Adipocyte (in vitro differentiated cells): Measurements from ENCODE around the gene TMEM132D.
A peak's percentile ranks its signal among the peaks of the same experiment; 100 is the strongest.

Source experiments
- DNase-seq: peaks from one replicate; pipeline ENCODE4 v3.0.0-alpha.2; 2015; ENCODE audit warnings: low read depth
- H3K27me3 ChIP-seq: replicated peaks from 2 replicates; pipeline ENCODE4 v1.7.0; 2013; ENCODE audit warnings: mild to moderate bottlenecking, low read length, moderate library complexity; ENCODE audit not compliant: control insufficient read depth, insufficient read depth
- H3K36me3 ChIP-seq: 2 replicates; pipeline ENCODE4 v1.7.0; 2013; ENCODE audit warnings: low read length, mild to moderate bottlenecking, moderate library complexity; ENCODE audit not compliant: control insufficient read depth, insufficient read depth, severe bottlenecking
- H3K4me1 ChIP-seq: 2 replicates; pipeline ENCODE4 v1.7.0; 2013; ENCODE audit warnings: mild to moderate bottlenecking, low read length, moderate library complexity; ENCODE audit not compliant: control insufficient read depth, insufficient read depth
- H3K4me3 ChIP-seq: 2 replicates; pipeline ENCODE4 v1.7.0; 2013; ENCODE audit warnings: mild to moderate bottlenecking, low read length, moderate library complexity
- H3K9ac ChIP-seq: 2 replicates; pipeline ENCODE4 v1.7.0; 2013; ENCODE audit warnings: mild to moderate bottlenecking, low read length, moderate library complexity
- H3K9me3 ChIP-seq: 2 replicates; pipeline ENCODE4 v1.7.0; 2013; ENCODE audit warnings: mild to moderate bottlenecking, low read length, moderate library complexity; ENCODE audit not compliant: control insufficient read depth

Gene TMEM132D

DNA sequence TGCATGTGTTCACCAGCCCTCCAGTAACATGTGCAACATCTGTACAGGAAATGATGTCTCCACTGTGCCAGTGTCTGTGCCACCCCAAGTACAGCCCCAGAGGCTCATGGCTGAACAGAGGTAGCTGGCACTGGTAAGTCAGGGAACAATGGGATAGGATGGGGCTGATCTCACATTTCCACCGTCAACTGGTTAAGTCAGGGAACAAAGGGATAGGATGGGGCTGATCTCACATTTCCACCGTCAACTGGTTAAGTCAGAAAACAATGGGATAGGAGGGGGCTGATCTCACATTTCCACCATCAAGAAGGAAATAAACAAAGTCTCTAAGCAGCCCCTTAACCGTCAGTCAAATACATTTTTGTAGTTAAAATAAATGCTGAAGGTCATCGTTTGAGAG, 246.6 kb downstream of the TMEM132D start:
- Histone ChIP-seq H3K9ac (no peak overlapping the region), H3K4me3 (no peak overlapping the region), H3K36me3 (no peaks in the 10 kb centered on the region), H3K9me3 (peaks cover 6% of the 10 kb centered on the region), H3K4me1 (no peaks in the 10 kb centered on the region), H3K27me3 (no peaks in the 10 kb centered on the region)
- no peak for DNase-seq

GRCh38 chr12:129651951-129652350, 251.9 kb downstream of the TMEM132D start:
- H3K36me3 ChIP-seq: no peaks in the 10 kb centered on the region
- H3K4me1 ChIP-seq: peaks cover 3% of the 10 kb centered on the region
- no peaks in the 10 kb centered on the region for H3K27me3 ChIP-seq
- H3K9ac ChIP-seq: no peak overlapping the region
- peak; percentile 70 for DNase-seq
- H3K9me3 ChIP-seq: peaks cover 6% of the 10 kb centered on the region
- H3K4me3 ChIP-seq: no peak overlapping the region

DNA sequence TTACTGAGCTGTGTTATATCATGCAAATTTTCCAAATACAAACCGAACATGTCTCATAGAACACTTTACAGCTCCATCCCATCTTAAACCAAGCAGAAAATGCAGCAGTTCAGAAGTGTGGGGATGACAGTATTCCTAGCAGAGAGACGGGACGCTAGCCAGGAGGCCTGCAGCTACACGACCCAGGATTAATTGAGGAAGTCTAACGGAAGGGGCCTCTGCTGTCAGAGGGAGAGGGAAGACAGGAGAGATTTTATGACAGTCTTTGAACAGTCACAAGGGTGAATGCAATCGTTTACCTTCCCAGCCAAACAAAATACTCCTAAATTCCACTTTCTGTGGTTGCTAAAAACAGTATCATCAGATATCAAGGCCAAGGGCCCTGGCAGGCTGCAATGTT, 261.9 kb downstream of the TMEM132D start:
- no peaks in the 10 kb centered on the region for H3K36me3 ChIP-seq
- no peaks in the 10 kb centered on the region for H3K27me3 ChIP-seq
- no peaks in the 10 kb centered on the region for H3K4me1 ChIP-seq
- H3K9ac ChIP-seq: no peak overlapping the region
- H3K9me3 ChIP-seq: no peaks in the 10 kb centered on the region
- DNase-seq: peak; percentile 23
- H3K4me3 ChIP-seq: no peak overlapping the region

DNA sequence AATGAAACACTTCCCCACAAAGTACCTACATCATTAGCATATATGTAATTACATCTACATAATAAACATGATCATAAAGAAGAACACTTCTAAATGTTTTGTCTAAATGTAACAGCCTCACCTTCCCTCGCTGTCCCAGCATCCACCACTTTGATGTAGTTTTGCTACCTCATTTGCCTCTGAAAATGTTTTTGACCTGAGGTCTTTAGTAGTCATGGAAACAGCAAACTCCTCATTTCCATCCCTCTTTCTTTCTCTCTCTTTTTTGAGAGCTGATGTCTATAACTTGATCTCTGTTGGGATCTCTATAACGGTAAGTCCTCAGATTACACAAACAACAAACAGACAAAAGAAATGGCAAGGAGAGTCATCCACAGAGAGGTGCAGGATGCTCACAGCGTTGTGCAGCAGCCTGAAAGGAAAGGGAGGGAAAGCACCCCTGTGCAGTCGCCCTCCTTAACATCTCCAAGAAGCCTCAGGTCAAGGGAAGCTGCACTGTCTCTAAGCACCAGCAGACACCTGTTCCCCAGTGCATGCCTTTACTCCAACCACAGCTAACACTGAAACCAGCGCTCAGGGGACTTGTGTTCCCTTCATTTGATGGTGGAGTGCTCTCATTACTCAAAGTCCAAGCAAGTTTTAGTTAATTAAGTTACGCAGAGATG, 268.7 kb downstream of the TMEM132D start:
- Histone ChIP-seq H3K9me3 (no peaks in the 10 kb centered on the region), H3K4me1 (no peaks in the 10 kb centered on the region), H3K27me3 (no peaks in the 10 kb centered on the region), H3K4me3 (no peak overlapping the region), H3K36me3 (no peaks in the 10 kb centered on the region), H3K9ac (no peak overlapping the region)
- DNase-seq: no peak

- no peaks in the 10 kb centered on the region for H3K36me3 ChIP-seq
- DNase-seq: no peak
- no peaks in the 10 kb centered on the region for H3K9me3 ChIP-seq
- no peaks in the 10 kb centered on the region for H3K27me3 ChIP-seq
- no peak overlapping the region for H3K4me3 ChIP-seq
- no peaks in the 10 kb centered on the region for H3K4me1 ChIP-seq
- no peak overlapping the region for H3K9ac ChIP-seq
Observed at GRCh38 chr12:129631316-129631715, 272.5 kb downstream of the TMEM132D start.

GRCh38 chr12:129629901-129630300, 273.9 kb downstream of the TMEM132D start:
- Histone ChIP-seq H3K27me3 (no peaks in the 10 kb centered on the region), H3K9me3 (no peaks in the 10 kb centered on the region), H3K36me3 (no peaks in the 10 kb centered on the region), H3K4me3 (no peak overlapping the region), H3K4me1 (no peaks in the 10 kb centered on the region), H3K9ac (no peak overlapping the region)
- no peak for DNase-seq

DNA sequence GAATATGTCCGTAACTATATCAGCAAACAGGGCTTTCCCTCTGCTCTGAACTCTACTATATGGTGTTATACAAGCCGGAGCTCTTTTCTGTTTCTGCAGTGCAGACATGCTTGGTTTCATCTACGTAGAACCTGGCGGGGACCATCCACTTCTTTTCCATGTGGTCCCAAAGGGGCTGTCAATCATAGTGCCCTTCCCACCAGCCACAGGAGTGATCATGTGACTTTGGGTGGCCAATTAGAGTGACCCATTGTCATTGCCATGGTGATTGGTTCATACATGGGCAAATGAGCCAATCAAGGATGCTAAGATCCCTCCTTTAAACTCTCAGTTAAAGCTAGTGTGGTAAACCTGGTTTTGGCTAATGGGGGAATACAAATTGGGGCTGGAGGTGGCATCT, 281.3 kb downstream of the TMEM132D start:
- H3K9ac ChIP-seq: no peak overlapping the region
- H3K4me1 ChIP-seq: no peaks in the 10 kb centered on the region
- no peaks in the 10 kb centered on the region for H3K9me3 ChIP-seq
- H3K27me3 ChIP-seq: no peaks in the 10 kb centered on the region
- no peak overlapping the region for H3K4me3 ChIP-seq
- DNase-seq: no peak
- H3K36me3 ChIP-seq: no peaks in the 10 kb centered on the region

GRCh38 chr12:129619271-129619670, 284.6 kb downstream of the TMEM132D start:
- H3K4me3 ChIP-seq: no peak overlapping the region
- peaks cover 3% of the 10 kb centered on the region for H3K9me3 ChIP-seq
- H3K36me3 ChIP-seq: no peaks in the 10 kb centered on the region
- H3K9ac ChIP-seq: no peak overlapping the region
- H3K4me1 ChIP-seq: no peaks in the 10 kb centered on the region
- H3K27me3 ChIP-seq: no peaks in the 10 kb centered on the region
- no peak for DNase-seq

DNA sequence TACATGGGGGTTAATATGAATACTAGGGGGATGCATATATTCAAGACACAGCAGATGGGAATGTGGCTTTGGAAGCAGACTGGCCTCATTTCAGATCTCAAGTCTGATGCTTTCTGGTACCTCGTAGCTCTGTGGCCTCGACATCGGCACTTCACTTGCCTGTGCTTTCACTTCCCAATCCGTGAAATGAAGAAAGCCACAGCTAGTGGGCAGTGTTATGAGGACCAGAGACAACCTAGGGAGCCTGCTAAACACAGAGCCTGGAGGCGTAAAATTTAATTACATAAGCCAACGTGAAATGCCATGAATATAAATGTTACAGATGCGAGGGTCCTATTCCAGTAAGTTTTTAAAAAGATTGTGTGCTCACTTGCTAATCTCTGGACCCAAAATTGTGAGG, 286.0 kb downstream of the TMEM132D start:
- no peaks in the 10 kb centered on the region for H3K4me1 ChIP-seq
- DNase-seq: no peak
- no peaks in the 10 kb centered on the region for H3K36me3 ChIP-seq
- no peak overlapping the region for H3K4me3 ChIP-seq
- no peaks in the 10 kb centered on the region for H3K27me3 ChIP-seq
- H3K9ac ChIP-seq: no peak overlapping the region
- peaks cover 3% of the 10 kb centered on the region for H3K9me3 ChIP-seq

- H3K4me3 ChIP-seq: no peak overlapping the region
- DNase-seq: peak; percentile 67
- H3K36me3 ChIP-seq: no peaks in the 10 kb centered on the region
- H3K9ac ChIP-seq: no peak overlapping the region
- H3K9me3 ChIP-seq: peaks cover 9% of the 10 kb centered on the region
- H3K27me3 ChIP-seq: no peaks in the 10 kb centered on the region
- H3K4me1 ChIP-seq: no peaks in the 10 kb centered on the region
Observed at GRCh38 chr12:129615001-129615400, 288.8 kb downstream of the TMEM132D start.

DNA sequence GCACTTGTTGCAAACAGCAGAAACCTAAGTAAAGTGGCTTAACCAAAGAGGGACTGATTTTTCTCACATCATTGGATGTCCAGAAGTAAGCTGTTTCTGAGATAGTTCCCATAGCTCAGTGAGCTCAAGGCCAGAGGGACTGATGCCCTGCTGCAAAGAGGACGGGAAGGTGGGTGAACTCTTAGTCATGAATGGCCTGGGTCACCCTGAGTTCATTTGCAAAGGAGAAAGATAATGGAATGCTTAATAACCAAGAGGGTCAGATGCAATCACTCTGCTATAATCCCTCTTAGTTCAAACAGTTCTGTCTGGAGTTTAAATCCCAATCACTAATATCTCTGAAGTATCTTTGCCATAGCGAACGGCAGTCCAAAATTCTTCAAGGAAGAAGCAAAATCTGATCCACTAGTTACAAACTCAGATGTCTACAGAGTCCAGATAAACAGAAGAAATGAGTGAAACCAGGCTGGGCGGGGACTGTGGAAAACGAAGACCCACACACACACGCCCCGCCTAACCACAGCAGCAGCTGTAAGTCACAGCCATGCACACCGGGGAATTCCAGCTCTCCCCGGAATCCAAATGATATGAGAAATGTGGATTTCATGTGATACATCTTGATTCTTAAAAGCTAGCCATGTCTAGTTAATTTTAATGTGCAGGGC, 289.5 kb downstream of the TMEM132D start:
- no peak overlapping the region for H3K4me3 ChIP-seq
- no peaks in the 10 kb centered on the region for H3K27me3 ChIP-seq
- no peaks in the 10 kb centered on the region for H3K36me3 ChIP-seq
- no peak overlapping the region for H3K9ac ChIP-seq
- H3K4me1 ChIP-seq: no peaks in the 10 kb centered on the region
- DNase-seq: peak; percentile 76
- H3K9me3 ChIP-seq: peaks cover 9% of the 10 kb centered on the region

DNA sequence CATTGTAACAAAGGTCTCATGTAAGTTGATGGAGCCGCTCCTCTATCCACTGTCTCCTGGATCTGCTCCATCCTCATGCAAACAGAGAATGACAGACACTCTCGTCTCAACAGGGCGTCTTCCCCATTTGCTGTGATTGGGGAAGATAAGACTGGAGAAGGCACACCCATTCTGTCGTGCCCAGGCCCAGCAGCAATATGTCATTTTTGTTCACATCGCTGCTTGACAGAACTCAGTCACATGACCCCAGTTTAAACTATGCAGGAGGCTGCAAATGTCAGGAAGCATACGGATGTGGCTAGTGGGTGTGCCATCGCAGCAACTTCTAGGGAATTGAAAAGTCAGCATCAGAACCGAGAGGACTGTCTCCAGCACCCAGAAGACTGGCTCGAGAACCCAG, 290.5 kb downstream of the TMEM132D start:
- Histone ChIP-seq H3K27me3 (no peaks in the 10 kb centered on the region), H3K36me3 (no peaks in the 10 kb centered on the region), H3K4me1 (no peaks in the 10 kb centered on the region)

More for the DNA sequence above, 290.5 kb downstream of the TMEM132D start:
- Histone ChIP-seq H3K9ac (no peak overlapping the region), H3K4me3 (no peak overlapping the region), H3K9me3 (peaks cover 9% of the 10 kb centered on the region)
- no peak for DNase-seq
